B cell (primary cell): ENCODE data around the gene UCP2. TPM values are rescaled to one million over a fixed set of nuclear protein-coding genes. Genes with fewer than 3 reads are reported as not detected.

Experiments used
- ATAC-seq: fragments of 200-7000 bp; cut with Tn5 transposase; one replicate; pipeline ENCODE4 v1.10.0; 2021; ENCODE audit warnings: low read depth, mild to moderate bottlenecking, moderate number of reproducible peaks, moderate library complexity
- CTCF ChIA-PET: fragments of 350-600 bp; sonication (Branson Sonifier 250); formaldehyde crosslinking; loops from one replicate; lab custom pipeline; 2021; ENCODE audit warnings: antibody characterized with exemption, inconsistent platforms; lab: Charles Lee
- POLR2A ChIA-PET: fragments of 350-600 bp; sonication (Branson Sonifier 250); formaldehyde crosslinking; loops from one replicate; lab custom pipeline; 2021; ENCODE audit warnings: antibody characterized with exemption; lab: Charles Lee
- DNase-seq: peaks from one replicate; pipeline ENCODE4 v3.0.0; 2013
- H2AFZ ChIP-seq: 2 replicates; pipeline ENCODE4 v1.6.1; 2012; ENCODE audit warnings: mild to moderate bottlenecking, low read depth, low read length; ENCODE audit not compliant: insufficient read depth, poor library complexity, severe bottlenecking
- H3K27ac ChIP-seq, 2 donors: 1 replicate in 1 of 2; 2 replicates in 1 of 2; pipeline ENCODE4 v1.5.1; 2012 to 2013; ENCODE audit warnings: low read length in 2 of 2, mild to moderate bottlenecking in 2 of 2, moderate library complexity in 1 of 2
- H3K27me3 ChIP-seq, 4 experiments: fragments of 200-600 bp in 1 of 4; sonication (generic) in 1 of 4; replicated peaks in 1 of 4; 1 replicate in 2 of 4; 2 replicates in 2 of 4; pipeline versions ENCODE4 v1.6.1 to v1.7.0; 2013 to 2016; ENCODE audit warnings: low read length in 3 of 4, mild to moderate bottlenecking in 2 of 4, mixed read lengths in 1 of 4, moderate library complexity in 1 of 4; ENCODE audit not compliant: insufficient read depth in 4 of 4, control insufficient read depth in 3 of 4; ENCODE audit errors: control extremely low read depth in 1 of 4
- H3K36me3 ChIP-seq, 2 experiments: replicated peaks in 1 of 2; 1 replicate in 1 of 2; 2 replicates in 1 of 2; pipeline versions ENCODE4 v1.6.1 to v1.7.1; 2013; ENCODE audit warnings: low read length in 1 of 2; ENCODE audit not compliant: insufficient read depth in 2 of 2, control insufficient read depth in 1 of 2; ENCODE audit errors: control extremely low read depth in 1 of 2, extremely low read depth in 1 of 2
- H3K4me1 ChIP-seq, 2 donors: fragments of 200-600 bp in 1 of 2; sonication (generic) in 1 of 2; 1 replicate in 1 of 2; 2 replicates in 1 of 2; pipeline versions ENCODE4 v1.5.1 to v1.6.1; 2013 to 2017; ENCODE audit warnings: low read length in 2 of 2; ENCODE audit not compliant: control insufficient read depth in 2 of 2, insufficient read depth in 2 of 2
- H3K4me2 ChIP-seq: replicated peaks from 2 replicates; pipeline ENCODE3; 2012; ENCODE audit warnings: mild to moderate bottlenecking, low read depth, low read length; ENCODE audit not compliant: poor library complexity, severe bottlenecking
- H3K4me3 ChIP-seq, 5 experiments: fragments of 200-600 bp in 1 of 5; sonication (generic) in 1 of 5; 1 replicate in 3 of 5; 2 replicates in 2 of 5; pipeline versions ENCODE4 v1.5.1 to v1.7.0; 2011 to 2016; ENCODE audit warnings: low read length in 4 of 5, mild to moderate bottlenecking in 4 of 5, low read depth in 2 of 5, control low read depth in 1 of 5, moderate library complexity in 1 of 5; ENCODE audit not compliant: insufficient read depth in 1 of 5; ENCODE audit errors: control extremely low read depth in 1 of 5, extremely low read depth in 1 of 5
- H3K79me2 ChIP-seq: fragments of 200-600 bp; sonication (generic); one replicate; pipeline ENCODE4 v1.6.0; 2016; ENCODE audit warnings: low read length; ENCODE audit not compliant: control insufficient read depth, insufficient read depth
- H3K9ac ChIP-seq: fragments of 200-600 bp; sonication (generic); 2 replicates; pipeline ENCODE4 v1.6.1; 2017; ENCODE audit warnings: mild to moderate bottlenecking, low read length, moderate library complexity
- H3K9me3 ChIP-seq, 3 donors: one replicate each; pipeline versions ENCODE4 v1.6.1 to v1.7.1; 2013; ENCODE audit warnings: low read length in 2 of 3; ENCODE audit not compliant: control insufficient read depth in 2 of 3, insufficient read depth in 1 of 3; ENCODE audit errors: control extremely low read depth in 1 of 3
- H4K20me1 ChIP-seq: 2 replicates; pipeline ENCODE4 v1.6.0; 2012; ENCODE audit warnings: mild to moderate bottlenecking, low read length; ENCODE audit not compliant: insufficient read depth, control insufficient read depth, poor library complexity, severe bottlenecking
- H3K27ac Mint-ChIP-seq: one replicate; pipeline ENCODE4 v1.8.0; 2021; ENCODE audit warnings: mixed read lengths
- H3K27me3 Mint-ChIP-seq: one replicate; pipeline ENCODE4 v1.8.0; 2021; ENCODE audit warnings: mixed read lengths
- H3K4me1 Mint-ChIP-seq: one replicate; pipeline ENCODE4 v1.8.0; 2021; ENCODE audit warnings: mixed read lengths
- H3K4me3 Mint-ChIP-seq: one replicate; pipeline ENCODE4 v1.8.0; 2021; ENCODE audit warnings: mixed read lengths
- H3K9me3 Mint-ChIP-seq: one replicate; pipeline ENCODE4 v1.8.0; 2022; ENCODE audit warnings: mixed read lengths; ENCODE audit not compliant: insufficient read depth
- EZH2 ChIP-seq: IDR thresholded peaks from 2 replicates; pipeline ENCODE4 v1.6.1; 2012; ENCODE audit warnings: borderline replicate concordance, low read depth, mild to moderate bottlenecking, moderate library complexity, low read length; ENCODE audit not compliant: insufficient read depth, poor library complexity, severe bottlenecking
- WGBS: methylation state at CpG from one replicate; pipeline ENCODE4 v1.1.5; 2013; ENCODE audit warnings: missing lambda C conversion rate; ENCODE audit not compliant: insufficient coverage; 5-methylcytosine and 5-hydroxymethylcytosine counted together
- intact Hi-C: fragments of 100-400 bp; cut with micrococcal nuclease; formaldehyde crosslinking; loops from one replicate; pipeline ENCODE4 v1.10.0; 2022
- polyA plus RNA-seq: library from polyadenylated mRNA; depleted of rRNA; stranded (reverse); fragments of >200 nt; gene quantifications from 2 replicates; pipeline ENCODE4 v1.2.3, GENCODE V29; 2012
- total RNA-seq, 2 donors: library from RNA; stranded (reverse); fragments of 120-200 nt in 1 of 2; gene quantifications; 1 replicate in 1 of 2; 2 replicates in 1 of 2; pipeline versions ENCODE4 v1.2.3 to v1.2.4, GENCODE V29; 2013 to 2022
- TF ChIP-seq, protein P1 (sequence below): fragments of 200-600 bp; IDR thresholded peaks from one replicate; pipeline ENCODE4 v1.8.0; 2022; ENCODE audit warnings: antibody characterized with exemption, mild to moderate bottlenecking

UCP2 gene
- total and polyA plus RNA-seq, 2 donors (not counting 1 experiment from before 2014, with no cell fraction given) = 613 to 697 TPM

DNA sequence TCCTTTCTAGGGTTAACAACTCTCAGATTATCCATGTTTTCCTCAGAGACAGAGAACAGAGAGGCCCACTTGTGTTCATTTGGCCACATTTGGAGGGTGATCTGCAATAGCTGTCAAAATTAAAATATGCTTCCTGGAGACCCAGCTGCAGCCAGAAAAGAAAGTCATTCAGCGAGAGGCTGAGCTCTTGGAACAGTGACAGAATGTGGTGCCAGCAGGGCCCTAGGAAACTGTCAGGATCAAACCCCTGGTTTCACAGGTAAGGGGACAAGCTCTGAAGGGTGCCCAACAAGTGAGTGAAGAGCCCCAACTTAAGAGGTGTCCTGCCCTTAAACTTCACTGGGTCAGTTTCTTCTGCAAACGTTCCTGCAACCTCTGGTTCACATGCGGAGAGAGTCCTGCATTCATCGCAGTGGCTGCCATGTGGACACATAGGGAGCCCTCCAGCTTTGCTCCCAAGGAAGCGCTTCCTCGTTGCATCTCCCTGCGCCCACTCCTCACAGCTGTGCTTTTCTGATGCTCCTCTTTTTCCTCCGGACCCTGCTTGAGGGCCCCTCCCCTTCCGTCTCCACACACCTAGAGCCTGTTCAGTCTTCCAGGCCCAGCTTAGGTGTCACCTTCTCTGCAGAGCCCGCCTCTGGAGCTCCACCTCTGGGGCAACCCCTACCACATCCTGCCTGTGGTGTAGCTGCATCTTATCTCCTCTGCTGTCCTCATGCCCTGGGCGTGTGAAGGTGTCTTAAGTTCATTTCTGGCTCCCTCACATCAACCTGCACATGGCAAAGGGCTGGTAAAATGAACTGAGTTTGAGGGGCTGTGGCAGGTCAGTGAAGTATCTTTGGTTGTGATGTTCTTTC lies 22.3 kb upstream of the UCP2 start:
- TF ChIP-seq EZH2 = no peak
- TF ChIP-seq, protein P1, sequence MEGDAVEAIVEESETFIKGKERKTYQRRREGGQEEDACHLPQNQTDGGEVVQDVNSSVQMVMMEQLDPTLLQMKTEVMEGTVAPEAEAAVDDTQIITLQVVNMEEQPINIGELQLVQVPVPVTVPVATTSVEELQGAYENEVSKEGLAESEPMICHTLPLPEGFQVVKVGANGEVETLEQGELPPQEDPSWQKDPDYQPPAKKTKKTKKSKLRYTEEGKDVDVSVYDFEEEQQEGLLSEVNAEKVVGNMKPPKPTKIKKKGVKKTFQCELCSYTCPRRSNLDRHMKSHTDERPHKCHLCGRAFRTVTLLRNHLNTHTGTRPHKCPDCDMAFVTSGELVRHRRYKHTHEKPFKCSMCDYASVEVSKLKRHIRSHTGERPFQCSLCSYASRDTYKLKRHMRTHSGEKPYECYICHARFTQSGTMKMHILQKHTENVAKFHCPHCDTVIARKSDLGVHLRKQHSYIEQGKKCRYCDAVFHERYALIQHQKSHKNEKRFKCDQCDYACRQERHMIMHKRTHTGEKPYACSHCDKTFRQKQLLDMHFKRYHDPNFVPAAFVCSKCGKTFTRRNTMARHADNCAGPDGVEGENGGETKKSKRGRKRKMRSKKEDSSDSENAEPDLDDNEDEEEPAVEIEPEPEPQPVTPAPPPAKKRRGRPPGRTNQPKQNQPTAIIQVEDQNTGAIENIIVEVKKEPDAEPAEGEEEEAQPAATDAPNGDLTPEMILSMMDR = no peak
- Histone ChIP-seq H3K4me1 (peaks cover 26 to 31% of the 10 kb centered on the region in 2 donors), H2AFZ (no peak overlapping the region), H3K27me3 (no peaks in the 10 kb centered on the region), H4K20me1 (no peaks in the 10 kb centered on the region), H3K36me3 (peaks cover 0 to 14% of the 10 kb centered on the region in 2 experiments), H3K4me2 (peak overlapping the region; percentile 39), H3K79me2 (no peaks in the 10 kb centered on the region), H3K4me3 (no peak overlapping the region), H3K27ac (peak overlapping the region in 1 of 2 donors; percentile 20), H3K9ac (no peak overlapping the region), H3K9me3 (no peaks in the 10 kb centered on the region)
- WGBS = 57% methylated on average over 9 of the region's 11 CpGs
- DNase-seq = peak; percentile 69
- intact Hi-C loops = no loop called here
- no peaks in the 10 kb centered on the region for H3K27me3 Mint-ChIP-seq
- ChIA-PET POLR2A (interaction anchor here (0.6 to 2.5 kb wide), 7 partner anchors 8 to 37 kb away, joined by 3 to 21 read pairs (median 4); partner anchors contain the start of gene UCP2), CTCF (interaction anchor here (0.7 to 2.2 kb wide), 10 partner anchors 9 to 40 kb away, joined by 3 to 11 read pairs (median 4); no protein-coding TSS in a partner anchor)
- peak; percentile 99 for ATAC-seq
- peaks cover 52% of the 10 kb centered on the region for H3K4me1 Mint-ChIP-seq
- no peak overlapping the region for H3K4me3 Mint-ChIP-seq
- H3K27ac Mint-ChIP-seq = peak overlapping the region; percentile 43
- no peaks in the 10 kb centered on the region for H3K9me3 Mint-ChIP-seq
